SIG-M5 treated with dmso at 0.1 percent for 504 hours (cell line): ENCODE data around the gene PKP4.

Source experiments
- DNase-seq: peaks from one replicate; lab custom pipeline; 2025; ENCODE audit not compliant: unreplicated experiment; lab: John Stamatoyannopoulos, UW

Gene PKP4

GRCh38 chr2:158730621-158731140 is 273.9 kb downstream of the PKP4 start:
- DNase-seq, result no peak

GRCh38 chr2:158731386-158731785 is 274.6 kb downstream of the PKP4 start:
- DNase-seq, result no peak
